Uterus (tissue), 4 donors: ENCODE measurements around the gene MATK. TPM values are rescaled to one million over a fixed set of nuclear protein-coding genes. Genes with fewer than 3 reads are reported as not detected.
A peak's percentile ranks its signal among the peaks of the same experiment; 100 is the strongest.

Experiments used
- DNase-seq, 2 donors: peaks; one replicate each; pipeline ENCODE4 v3.0.0-alpha.2; 2019 to 2020
- H3K27ac ChIP-seq, 2 donors: fragments of 200-600 bp; sonication (generic); 1 replicate in 1 of 2; 2 replicates in 1 of 2; pipeline ENCODE4 v1.5.1; 2016 to 2018
- H3K27me3 ChIP-seq, 2 donors: fragments of 200-600 bp; sonication (generic); one replicate each; pipeline ENCODE4 v1.5.1; 2018 to 2019; ENCODE audit warnings: control low read depth in 1 of 2
- H3K36me3 ChIP-seq, 2 donors: fragments of 200-600 bp; sonication (generic); one replicate each; pipeline ENCODE4 v1.5.1; 2019; ENCODE audit warnings: control low read depth in 1 of 2
- H3K4me1 ChIP-seq, 2 donors: fragments of 200-600 bp; sonication (generic); one replicate each; pipeline ENCODE4 v1.5.1; 2018 to 2019; ENCODE audit warnings: control low read depth in 1 of 2
- H3K4me3 ChIP-seq, 2 donors: fragments of 200-600 bp; sonication (generic); 1 replicate in 1 of 2; 2 replicates in 1 of 2; pipeline ENCODE4 v1.5.1; 2018 to 2019; ENCODE audit warnings: mild to moderate bottlenecking in 1 of 2
- H3K9me3 ChIP-seq, 2 donors: fragments of 200-600 bp; sonication (generic); one replicate each; pipeline ENCODE4 v1.5.1; 2019; ENCODE audit warnings: control low read depth in 1 of 2
- POLR2A ChIP-seq, 2 donors: fragments of 450-650 bp; IDR thresholded peaks; one replicate each; pipeline ENCODE4 v1.6.1; 2016; ENCODE audit warnings: antibody characterized with exemption in 2 of 2, mild to moderate bottlenecking in 1 of 2, moderate library complexity in 1 of 2
- intact Hi-C: fragments of 100-400 bp; cut with DNase I; formaldehyde crosslinking; loops from one replicate; pipeline ENCODE4 v1.15.1; 2023; ENCODE audit warnings: low total_unique reads
- total RNA-seq, 4 donors: library from RNA; depleted of rRNA in 3 of 4; stranded (reverse); fragments of >200 nt in 3 of 4; gene quantifications; one replicate each; pipeline versions ENCODE4 v1.1.0 to v1.2.4, GENCODE V29; 2014 to 2023
- TF ChIP-seq, protein P1 (sequence below), 4 experiments: fragments of 200-600 bp in 2 of 4; fragments of 450-650 bp in 2 of 4; sonication (generic) in 2 of 4; IDR thresholded peaks; one replicate each; pipeline ENCODE4 v1.5.1; 2016 to 2019; ENCODE audit warnings: antibody characterized with exemption in 4 of 4, mild to moderate bottlenecking in 2 of 4, moderate library complexity in 1 of 4
- donor health status: DM: yes; HTN: yes; CAD: no.

Gene MATK
- total RNA-seq, 4 donors from 2014 or later, result 1.0 to 11.2 (median 1.5) TPM; not detected in 1

GRCh38 chr19:3773814-3774515 is 12.2 kb downstream of the MATK start:
- no peak for DNase-seq
- H3K9me3 ChIP-seq, result no peaks in the 10 kb centered on the region

DNA sequence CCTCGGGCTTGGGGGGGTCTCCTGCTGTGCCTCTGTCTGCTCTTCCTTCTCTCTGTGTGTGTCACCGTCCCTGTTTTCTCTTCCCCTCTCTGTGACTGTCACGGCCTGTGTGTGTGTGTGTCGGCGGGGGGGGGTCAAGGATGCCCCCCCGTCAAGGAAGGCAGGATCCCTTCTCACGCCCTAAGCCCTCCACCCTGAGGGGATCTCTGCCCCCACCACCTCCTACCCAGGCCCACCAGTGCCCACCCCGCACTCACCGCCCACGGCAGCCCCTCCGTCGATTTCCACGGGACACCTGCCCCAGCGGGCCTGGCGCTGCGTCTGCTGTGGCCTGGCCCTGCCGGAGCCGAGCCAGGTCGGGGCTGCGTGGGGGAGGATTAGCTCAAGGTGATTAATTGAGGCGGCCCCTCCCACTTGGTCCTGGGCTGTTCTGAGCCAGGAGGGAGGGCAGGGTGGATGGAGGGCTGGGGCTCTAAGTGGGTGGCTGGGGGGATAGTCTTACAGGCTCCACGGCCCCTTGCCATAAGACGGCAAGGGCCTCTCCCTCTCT is 14.2 kb downstream of the MATK start, which contains the start of gene RAX2:
RAX2 (minus strand) TSS at position 323 of the 550 bp plus-strand sequence. CDS start 486 bp downstream, outside the sequence.
- peak; percentile 62 to 68 for DNase-seq
- intact Hi-C loops, result no loop called here
- H3K9me3 ChIP-seq, result no peaks in the 10 kb centered on the region
- H3K4me1 ChIP-seq, result no peaks in the 10 kb centered on the region
- no peak within 1 kb of the TSS for H3K4me3 ChIP-seq
- TF ChIP-seq POLR2A (IDR thresholded peaks at IDR 0.05), result no peak
- TF ChIP-seq, protein P1, sequence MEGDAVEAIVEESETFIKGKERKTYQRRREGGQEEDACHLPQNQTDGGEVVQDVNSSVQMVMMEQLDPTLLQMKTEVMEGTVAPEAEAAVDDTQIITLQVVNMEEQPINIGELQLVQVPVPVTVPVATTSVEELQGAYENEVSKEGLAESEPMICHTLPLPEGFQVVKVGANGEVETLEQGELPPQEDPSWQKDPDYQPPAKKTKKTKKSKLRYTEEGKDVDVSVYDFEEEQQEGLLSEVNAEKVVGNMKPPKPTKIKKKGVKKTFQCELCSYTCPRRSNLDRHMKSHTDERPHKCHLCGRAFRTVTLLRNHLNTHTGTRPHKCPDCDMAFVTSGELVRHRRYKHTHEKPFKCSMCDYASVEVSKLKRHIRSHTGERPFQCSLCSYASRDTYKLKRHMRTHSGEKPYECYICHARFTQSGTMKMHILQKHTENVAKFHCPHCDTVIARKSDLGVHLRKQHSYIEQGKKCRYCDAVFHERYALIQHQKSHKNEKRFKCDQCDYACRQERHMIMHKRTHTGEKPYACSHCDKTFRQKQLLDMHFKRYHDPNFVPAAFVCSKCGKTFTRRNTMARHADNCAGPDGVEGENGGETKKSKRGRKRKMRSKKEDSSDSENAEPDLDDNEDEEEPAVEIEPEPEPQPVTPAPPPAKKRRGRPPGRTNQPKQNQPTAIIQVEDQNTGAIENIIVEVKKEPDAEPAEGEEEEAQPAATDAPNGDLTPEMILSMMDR (IDR thresholded peaks at IDR 0.05), result no peak
- peak within 1 kb of the TSS in 1 of 2 donors; percentile 73 for H3K27ac ChIP-seq
- H3K36me3 ChIP-seq, result no peaks in the 10 kb centered on the region
- H3K27me3 ChIP-seq, result no peaks in the 10 kb centered on the region

More at GRCh38 chr19:3773814-3774515, 12.2 kb downstream of the MATK start:
- no peak overlapping the region for H3K27ac ChIP-seq
- H3K4me1 ChIP-seq, result no peaks in the 10 kb centered on the region
- no peak overlapping the region for H3K4me3 ChIP-seq
- no peaks in the 10 kb centered on the region for H3K36me3 ChIP-seq
- no peak for TF ChIP-seq POLR2A (IDR thresholded peaks at IDR 0.05)
- TF ChIP-seq, protein P1 (IDR thresholded peaks at IDR 0.05), result no peak
- intact Hi-C loops, result no loop called here
- no peaks in the 10 kb centered on the region for H3K27me3 ChIP-seq

DNA sequence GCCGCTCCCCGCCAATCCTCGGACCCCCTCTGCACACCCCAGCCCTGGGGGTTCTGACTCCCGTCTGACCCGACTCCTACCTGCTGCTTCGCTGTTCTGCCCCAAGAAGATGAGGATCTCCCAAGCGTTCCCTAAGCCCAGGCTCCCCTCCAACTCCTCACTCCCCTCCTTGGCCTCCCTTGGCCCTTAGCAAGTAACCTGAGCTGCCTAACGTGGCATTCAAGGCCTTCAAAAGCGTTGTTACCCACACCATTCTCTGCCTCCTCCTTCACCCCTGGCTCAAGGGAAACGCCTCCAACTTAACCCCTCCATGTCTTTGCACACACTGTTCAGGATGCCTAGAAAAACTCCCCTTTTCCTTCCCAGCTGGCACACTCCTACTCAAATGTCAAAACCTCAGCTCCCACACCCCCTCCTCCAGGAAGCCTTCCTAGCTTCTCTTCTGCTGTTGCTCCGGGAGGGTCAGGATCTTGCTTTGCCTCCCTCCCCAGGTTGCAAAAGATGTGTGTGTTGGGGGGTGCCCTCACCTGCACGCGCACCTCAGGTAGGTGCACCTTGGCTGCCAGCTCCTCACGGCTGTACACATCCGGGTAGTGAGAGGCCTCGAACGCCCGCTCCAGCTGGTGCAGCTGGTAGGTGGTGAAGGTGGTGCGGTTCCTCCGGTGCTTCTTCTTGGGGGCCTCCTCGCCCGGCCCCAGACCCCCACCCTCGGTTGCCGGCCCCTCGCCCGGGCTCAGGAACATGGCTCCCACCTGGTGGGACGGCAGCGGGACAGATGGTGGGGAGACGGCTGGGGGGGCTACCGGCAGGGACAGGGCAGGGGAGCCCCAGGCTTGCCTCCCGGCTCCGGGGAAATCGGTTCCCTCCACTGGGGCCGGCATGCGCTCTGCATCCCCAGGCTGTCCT is 14.9 kb downstream of the MATK start:
- Histone ChIP-seq H3K4me1 (no peaks in the 10 kb centered on the region), H3K4me3 (no peak overlapping the region), H3K36me3 (no peaks in the 10 kb centered on the region), H3K9me3 (no peaks in the 10 kb centered on the region), H3K27me3 (no peaks in the 10 kb centered on the region), H3K27ac (peak overlapping the region in 1 of 2 donors; percentile 73)
- TF ChIP-seq, protein P1 (IDR thresholded peaks at IDR 0.05), result no peak
- TF ChIP-seq POLR2A (IDR thresholded peaks at IDR 0.05), result no peak
- DNase-seq, result no peak
- intact Hi-C loops, result no loop called here

DNA sequence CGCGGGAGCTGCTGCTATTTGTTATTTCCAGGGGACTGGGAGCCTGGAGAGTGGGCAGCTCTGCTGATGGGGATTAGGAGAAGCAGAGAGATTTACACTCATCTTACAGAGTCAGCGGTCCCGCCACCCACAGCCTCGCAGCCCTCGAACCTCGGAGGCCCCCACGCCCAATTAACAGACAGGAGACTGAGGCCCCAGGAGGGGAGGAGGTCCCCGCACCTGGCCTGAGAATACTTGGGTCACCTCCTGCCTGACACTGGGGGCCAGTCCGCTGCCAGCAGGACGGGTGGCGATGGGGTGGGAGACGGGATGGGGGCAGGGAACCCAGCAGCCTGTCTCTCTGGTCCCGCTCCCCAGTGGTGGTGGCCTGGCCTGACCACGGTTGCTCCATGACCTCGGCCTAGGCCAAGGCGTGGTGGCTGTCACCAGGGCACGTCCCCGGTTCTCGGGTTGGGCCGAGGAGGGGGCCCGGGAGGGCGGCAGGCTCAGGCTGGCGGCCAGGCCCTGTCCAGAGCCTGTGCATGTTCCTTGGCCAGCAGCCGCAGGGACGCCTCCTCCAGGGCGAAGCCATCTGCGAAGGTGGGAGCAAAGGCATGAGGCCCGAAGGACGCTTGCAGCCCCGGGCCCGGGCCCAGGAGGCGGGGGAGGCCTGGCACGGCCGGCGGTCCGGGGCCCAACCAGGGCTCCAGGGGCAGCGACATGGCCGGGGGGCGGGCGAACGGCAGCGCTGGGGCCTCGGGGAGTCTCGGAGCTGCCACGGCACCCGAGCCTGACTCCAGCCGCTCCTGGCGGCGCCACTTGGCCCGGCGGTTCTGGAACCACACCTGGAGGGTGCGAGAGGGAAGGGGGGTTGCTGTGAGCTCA is 15.8 kb downstream of the MATK start:
- H3K27ac ChIP-seq, result peak overlapping the region in 1 of 2 donors; percentile 73
- no peaks in the 10 kb centered on the region for H3K36me3 ChIP-seq
- no peak overlapping the region for H3K4me3 ChIP-seq
- no peaks in the 10 kb centered on the region for H3K9me3 ChIP-seq
- no peaks in the 10 kb centered on the region for H3K4me1 ChIP-seq
- no peak for DNase-seq
- intact Hi-C loops, result no loop called here
- H3K27me3 ChIP-seq, result no peaks in the 10 kb centered on the region
- no peak for TF ChIP-seq POLR2A (IDR thresholded peaks at IDR 0.05)
- TF ChIP-seq, protein P1 (IDR thresholded peaks at IDR 0.05), result no peak
